HepG2 (cell line): ENCODE data around the gene ZNF367. TPM values are rescaled to one million over a fixed set of nuclear protein-coding genes. Genes with fewer than 3 reads are reported as not detected.

Source experiments
- ASH2L ChIP-seq: fragments of 300-600, 200-600 bp; sonication (generic); IDR thresholded peaks from 2 replicates; pipeline ENCODE4 v1.7.0; 2017; ENCODE audit warnings: low read depth, mild to moderate bottlenecking, moderate library complexity, mixed read lengths, low read length; ENCODE audit not compliant: insufficient read length
- FOSL1 ChIP-seq: sonication (generic); formaldehyde crosslinking; IDR thresholded peaks from 2 replicates; pipeline ENCODE4 v1.9.0; 2021; ENCODE audit warnings: missing genetic modification reagents, borderline replicate concordance
- HNF1A ChIP-seq, 2 experiments: sonication (generic) in 1 of 2; formaldehyde crosslinking in 1 of 2; IDR thresholded peaks; 2 replicates each; pipeline versions ENCODE4 v1.4.0 to v1.6.1; 2016 to 2020; ENCODE audit warnings: borderline replicate concordance in 1 of 2, low read depth in 1 of 2, mild to moderate bottlenecking in 1 of 2, missing genetic modification reagents in 1 of 2
- MXD1 ChIP-seq: sonication (generic); formaldehyde crosslinking; IDR thresholded peaks from 2 replicates; pipeline ENCODE4 v1.4.0; 2020; ENCODE audit warnings: mild to moderate bottlenecking, missing genetic modification reagents
- PPARG ChIP-seq: conservative IDR thresholded peaks from 2 replicates; pipeline ENCODE4 v1.6.1; 2016; ENCODE audit warnings: missing biosample characterization, missing genetic modification reagents
- ZBTB3 ChIP-seq: sonication (generic); formaldehyde crosslinking; IDR thresholded peaks from 2 replicates; pipeline ENCODE4 v1.4.0; 2020; ENCODE audit warnings: low read depth, mild to moderate bottlenecking, moderate library complexity, missing genetic modification reagents, borderline replicate concordance
- ZBTB42 ChIP-seq: sonication (generic); formaldehyde crosslinking; IDR thresholded peaks from 2 replicates; pipeline ENCODE4 v1.5.0; 2020; ENCODE audit warnings: mild to moderate bottlenecking, missing genetic modification reagents
- ZEB1 ChIP-seq: IDR thresholded peaks from 2 replicates; pipeline ENCODE4 v1.6.1; 2012; ENCODE audit warnings: mild to moderate bottlenecking, low read depth, inconsistent platforms; ENCODE audit not compliant: insufficient replicate concordance
- ZFY ChIP-seq: sonication (generic); formaldehyde crosslinking; IDR thresholded peaks from 2 replicates; pipeline ENCODE4 v1.4.0; 2020; ENCODE audit warnings: missing genetic modification reagents
- ZNF234 ChIP-seq: sonication (generic); formaldehyde crosslinking; conservative IDR thresholded peaks from 2 replicates; pipeline ENCODE4 v1.5.1; 2020; ENCODE audit warnings: mild to moderate bottlenecking, missing genetic modification reagents
- ZNF264 ChIP-seq: sonication (generic); formaldehyde crosslinking; IDR thresholded peaks from 2 replicates; pipeline ENCODE4 v1.4.0; 2020; ENCODE audit warnings: missing genetic modification reagents
- ZNF577 ChIP-seq: sonication (generic); formaldehyde crosslinking; IDR thresholded peaks from 2 replicates; pipeline ENCODE4 v1.4.0; 2020; ENCODE audit warnings: mild to moderate bottlenecking, low read depth, missing genetic modification reagents, borderline replicate concordance
- ZNF768 ChIP-seq: sonication (generic); formaldehyde crosslinking; IDR thresholded peaks from 2 replicates; pipeline ENCODE4 v1.4.0; 2020; ENCODE audit warnings: missing genetic modification reagents
- ZNF816 ChIP-seq: sonication (generic); formaldehyde crosslinking; IDR thresholded peaks from 2 replicates; pipeline ENCODE4 v1.8.0; 2022; ENCODE audit warnings: missing genetic modification reagents, mild to moderate bottlenecking, borderline replicate concordance
- ZSCAN25 ChIP-seq: sonication (generic); formaldehyde crosslinking; IDR thresholded peaks from 2 replicates; pipeline ENCODE4 v1.8.0; 2022; ENCODE audit warnings: mild to moderate bottlenecking, missing genetic modification reagents
- polyA plus RNA-seq, 8 experiments: library from polyadenylated mRNA; depleted of rRNA in 3 of 8; stranded (reverse) in 7 of 8; unstranded in 1 of 8; fragments of >200 nt; fragmentation: Illumina TruSeq in 4 of 8; extraction: Trizol in 4 of 8; gene quantifications; 2 replicates each; pipeline versions ENCODE4 v1.2.1 to v1.2.3, GENCODE V29; 2011 to 2016; ENCODE audit warnings: low read depth in 4 of 8, missing spikeins in 1 of 8, mixed read lengths in 1 of 8; ENCODE audit not compliant: insufficient read depth in 1 of 8
- total RNA-seq, 5 experiments: library from RNA; depleted of rRNA; stranded (reverse); fragments of >200 nt; fragmentation: Illumina TruSeq; extraction: Trizol; gene quantifications; 2 replicates each; pipeline ENCODE4 v1.2.3, GENCODE V29; 2016; ENCODE audit warnings: low read depth in 1 of 5

Gene ZNF367
- total and polyA plus RNA-seq, 2 of the 13 experiments (the other 11 are each of a cell fraction or from before 2014, with no cell fraction given) = 2.9 to 7.7 TPM

GRCh38 chr9:96418920-96419690 is 935 bp upstream of the ZNF367 start (continued):
- no peak for TF ChIP-seq ZBTB3 (CRISPR knock-in tag)
- peak; percentile 73 for TF ChIP-seq ASH2L
- no peak for TF ChIP-seq ZEB1
- peak; percentile 70 for TF ChIP-seq ZFY (CRISPR knock-in tag)
- no peak; the same call in 1 of the 2 replicates for TF ChIP-seq MXD1 (CRISPR knock-in tag)
- peak; percentile 33; the same call in 1 of the 2 replicates for TF ChIP-seq FOSL1 (CRISPR knock-in tag)
- no peak for TF ChIP-seq ZSCAN25 (CRISPR knock-in tag)
- peak; percentile 37; the same call in 1 of the 2 replicates for TF ChIP-seq ZNF768 (CRISPR knock-in tag)
- TF ChIP-seq ZNF234 (CRISPR knock-in tag) = no peak
- peak; percentile 16; the same call in 1 of the 2 replicates for TF ChIP-seq ZBTB42 (CRISPR knock-in tag)
- TF ChIP-seq PPARG (CRISPR knock-in tag) = peak; percentile 66
- no peak for TF ChIP-seq ZNF264
- no peak for TF ChIP-seq HNF1A (IDR thresholded peaks at IDR 0.05; ENCODE audit: low read depth)
- peak; percentile 69; the same call in 1 of the 2 replicates for TF ChIP-seq HNF1A (CRISPR knock-in tag; IDR thresholded peaks at IDR 0.05; ENCODE audit: borderline replicate concordance)
- 0 out of 2 replicates have a peak, but pooled peaks have one; percentile 21 for TF ChIP-seq ZNF816 (CRISPR knock-in tag)
- no peak for TF ChIP-seq ZNF577 (CRISPR knock-in tag)
